Gastroesophageal sphincter (tissue), 3 donors: ENCODE results near the gene SSH3.

Experiments used
- EP300 ChIP-seq: sonication (generic); formaldehyde crosslinking; IDR thresholded peaks from one replicate; pipeline ENCODE4 v1.6.1; 2017; ENCODE audit warnings: antibody characterized with exemption, mild to moderate bottlenecking
- TF ChIP-seq, protein P1 (sequence below), 4 experiments: fragments of 200-600 bp in 2 of 4; fragments of 450-650 bp in 2 of 4; sonication (generic) in 1 of 4; IDR thresholded peaks; one replicate each; pipeline ENCODE4 v1.5.1; 2017 to 2019; ENCODE audit warnings: antibody characterized with exemption in 4 of 4, mild to moderate bottlenecking in 2 of 4, moderate library complexity in 2 of 4

DNA sequence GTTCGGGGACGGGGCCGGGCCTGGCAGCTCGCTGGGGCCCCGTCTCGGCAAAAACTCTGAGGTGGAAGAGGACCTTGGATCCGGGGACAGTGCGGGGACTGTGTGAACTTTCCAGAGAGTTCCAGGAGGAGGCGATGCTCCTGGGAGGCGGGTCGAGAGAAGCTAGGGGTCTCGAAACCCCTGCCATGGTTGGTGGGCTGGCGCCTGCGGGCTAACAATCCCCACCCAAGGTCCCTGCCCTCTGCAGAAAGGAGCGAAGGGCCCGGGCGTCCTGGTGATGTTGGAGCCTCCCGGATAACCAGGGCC is 41.7 kb upstream of the SSH3 start:
- TF ChIP-seq, protein P1, sequence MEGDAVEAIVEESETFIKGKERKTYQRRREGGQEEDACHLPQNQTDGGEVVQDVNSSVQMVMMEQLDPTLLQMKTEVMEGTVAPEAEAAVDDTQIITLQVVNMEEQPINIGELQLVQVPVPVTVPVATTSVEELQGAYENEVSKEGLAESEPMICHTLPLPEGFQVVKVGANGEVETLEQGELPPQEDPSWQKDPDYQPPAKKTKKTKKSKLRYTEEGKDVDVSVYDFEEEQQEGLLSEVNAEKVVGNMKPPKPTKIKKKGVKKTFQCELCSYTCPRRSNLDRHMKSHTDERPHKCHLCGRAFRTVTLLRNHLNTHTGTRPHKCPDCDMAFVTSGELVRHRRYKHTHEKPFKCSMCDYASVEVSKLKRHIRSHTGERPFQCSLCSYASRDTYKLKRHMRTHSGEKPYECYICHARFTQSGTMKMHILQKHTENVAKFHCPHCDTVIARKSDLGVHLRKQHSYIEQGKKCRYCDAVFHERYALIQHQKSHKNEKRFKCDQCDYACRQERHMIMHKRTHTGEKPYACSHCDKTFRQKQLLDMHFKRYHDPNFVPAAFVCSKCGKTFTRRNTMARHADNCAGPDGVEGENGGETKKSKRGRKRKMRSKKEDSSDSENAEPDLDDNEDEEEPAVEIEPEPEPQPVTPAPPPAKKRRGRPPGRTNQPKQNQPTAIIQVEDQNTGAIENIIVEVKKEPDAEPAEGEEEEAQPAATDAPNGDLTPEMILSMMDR (IDR thresholded peaks at IDR 0.05), result no peak
- no peak for TF ChIP-seq EP300
